SK-N-DZ (cell line): ENCODE measurements around the gene ZFAND6.
A peak's percentile ranks its signal among the peaks of the same experiment; 100 is the strongest.
"Not testable (repeated sequence)": the region's sequence is repeated elsewhere in the genome, so short reads cannot be mapped to it uniquely, and the experiment has no call there.

Experiments used
- DNase-seq: peaks from one replicate; pipeline ENCODE4 v3.0.0-alpha.2; 2015; ENCODE audit warnings: low spot score

Gene ZFAND6

GRCh38 chr15:80142646-80143045 is 83.2 kb downstream of the ZFAND6 start:
- no peak for DNase-seq

GRCh38 chr15:80151148-80151547 is 91.7 kb downstream of the ZFAND6 start:
- DNase-seq, result no peak

GRCh38 chr15:80151576-80151975 is 92.1 kb downstream of the ZFAND6 start:
- DNase-seq, result no peak

GRCh38 chr15:80152180-80152895 is 92.9 kb downstream of the ZFAND6 start:
- peak; percentile 79 for DNase-seq

- peak; percentile 67 for DNase-seq
These were observed 93.7 kb downstream of the ZFAND6 start, which contains the start of gene FAH for GRCh38 chr15:80152896-80153876. TSS of gene FAH (plus strand) at chr15:80152999. CDS start at chr15:80153055, 56 bp downstream.

GRCh38 chr15:80153900-80154299 is 94.4 kb downstream of the ZFAND6 start:
- DNase-seq, result no peak

- no peak for DNase-seq
These were observed 94.9 kb downstream of the ZFAND6 start for GRCh38 chr15:80154336-80154735.

GRCh38 chr15:80155001-80155377 is 95.5 kb downstream of the ZFAND6 start:
- DNase-seq, result no peak

- DNase-seq, result not testable (repeated sequence)
These were observed 96.1 kb downstream of the ZFAND6 start for GRCh38 chr15:80155378-80156175.

GRCh38 chr15:80156176-80156720 is 96.8 kb downstream of the ZFAND6 start:
- DNase-seq, result no peak

- no peak for DNase-seq
These were observed 97.7 kb downstream of the ZFAND6 start for GRCh38 chr15:80157215-80157614.

- no peak for DNase-seq
These were observed 99.8 kb downstream of the ZFAND6 start for GRCh38 chr15:80159301-80159700.

- no peak for DNase-seq
These were observed 100.5 kb downstream of the ZFAND6 start for GRCh38 chr15:80159811-80160569.

- DNase-seq, result no peak
These were observed 101.2 kb downstream of the ZFAND6 start for GRCh38 chr15:80160570-80161156.

- DNase-seq, result no peak
These were observed 102.1 kb downstream of the ZFAND6 start for GRCh38 chr15:80161468-80162016.

- DNase-seq, result no peak
These were observed 102.6 kb downstream of the ZFAND6 start for GRCh38 chr15:80162059-80162554.

GRCh38 chr15:80163217-80163616 is 103.7 kb downstream of the ZFAND6 start:
- no peak for DNase-seq

- DNase-seq, result no peak
These were observed 104.4 kb downstream of the ZFAND6 start for GRCh38 chr15:80163897-80164296.

GRCh38 chr15:80167936-80168335 is 108.5 kb downstream of the ZFAND6 start:
- DNase-seq, result no peak

- no peak for DNase-seq
These were observed 108.9 kb downstream of the ZFAND6 start for GRCh38 chr15:80168421-80168820.
